Measurements from ENCODE around the gene ZMIZ1.

Gene ZMIZ1

GRCh38 chr10:79025199-79025832 lies 43.5 kb upstream of the ZMIZ1 start:
- Histone ChIP-seq H3K4me1 (ENCODE audit: control insufficient read depth, insufficient read depth, low read length) (no peaks in the 10 kb centered on the region), H3K36me3 (ENCODE audit: control insufficient read depth, insufficient read depth, low read length) (no peaks in the 10 kb centered on the region), H3K9me3 (ENCODE audit: control insufficient read depth, insufficient read depth, low read length) (no peaks in the 10 kb centered on the region), H3K9ac (ENCODE audit: low read depth, low read length) (no peak overlapping the region), H3K4me3 (ENCODE audit: low read depth, low read length) (no peak overlapping the region), H3K27me3 (ENCODE audit: control insufficient read depth, insufficient read depth, low read length) (no peaks in the 10 kb centered on the region), H3K27ac (ENCODE audit: low read depth, low read length) (no peak overlapping the region)

GRCh38 chr10:79026341-79026761 lies 42.4 kb upstream of the ZMIZ1 start:
- H3K9ac ChIP-seq (ENCODE audit: low read depth, low read length), result no peak overlapping the region
- no peak overlapping the region for H3K4me3 ChIP-seq (ENCODE audit: low read depth, low read length)
- H3K27me3 ChIP-seq (ENCODE audit: control insufficient read depth, insufficient read depth, low read length), result no peaks in the 10 kb centered on the region
- H3K27ac ChIP-seq (ENCODE audit: low read depth, low read length), result no peak overlapping the region
- no peaks in the 10 kb centered on the region for H3K36me3 ChIP-seq (ENCODE audit: control insufficient read depth, insufficient read depth, low read length)
- H3K4me1 ChIP-seq (ENCODE audit: control insufficient read depth, insufficient read depth, low read length), result no peaks in the 10 kb centered on the region
- H3K9me3 ChIP-seq (ENCODE audit: control insufficient read depth, insufficient read depth, low read length), result no peaks in the 10 kb centered on the region

GRCh38 chr10:79026806-79027146 lies 42.0 kb upstream of the ZMIZ1 start:
- H3K27ac ChIP-seq (ENCODE audit: low read depth, low read length), result no peak overlapping the region
- H3K9me3 ChIP-seq (ENCODE audit: control insufficient read depth, insufficient read depth, low read length), result no peaks in the 10 kb centered on the region
- no peak overlapping the region for H3K4me3 ChIP-seq (ENCODE audit: low read depth, low read length)
- H3K36me3 ChIP-seq (ENCODE audit: control insufficient read depth, insufficient read depth, low read length), result no peaks in the 10 kb centered on the region
- H3K4me1 ChIP-seq (ENCODE audit: control insufficient read depth, insufficient read depth, low read length), result no peaks in the 10 kb centered on the region
- no peaks in the 10 kb centered on the region for H3K27me3 ChIP-seq (ENCODE audit: control insufficient read depth, insufficient read depth, low read length)
- H3K9ac ChIP-seq (ENCODE audit: low read depth, low read length), result no peak overlapping the region

GRCh38 chr10:79027147-79028055 lies 41.4 kb upstream of the ZMIZ1 start:
- no peaks in the 10 kb centered on the region for H3K4me1 ChIP-seq (ENCODE audit: control insufficient read depth, insufficient read depth, low read length)
- no peak overlapping the region for H3K27ac ChIP-seq (ENCODE audit: low read depth, low read length)
- H3K9ac ChIP-seq (ENCODE audit: low read depth, low read length), result no peak overlapping the region
- H3K36me3 ChIP-seq (ENCODE audit: control insufficient read depth, insufficient read depth, low read length), result no peaks in the 10 kb centered on the region
- no peak overlapping the region for H3K4me3 ChIP-seq (ENCODE audit: low read depth, low read length)
- H3K27me3 ChIP-seq (ENCODE audit: control insufficient read depth, insufficient read depth, low read length), result no peaks in the 10 kb centered on the region
- no peaks in the 10 kb centered on the region for H3K9me3 ChIP-seq (ENCODE audit: control insufficient read depth, insufficient read depth, low read length)

- Histone ChIP-seq H3K4me3 (ENCODE audit: low read depth, low read length) (no peak overlapping the region), H3K4me1 (ENCODE audit: control insufficient read depth, insufficient read depth, low read length) (no peaks in the 10 kb centered on the region)
These were observed 40.7 kb upstream of the ZMIZ1 start for GRCh38 chr10:79028056-79028430.

GRCh38 chr10:79028451-79029010 lies 40.2 kb upstream of the ZMIZ1 start:
- H3K9ac ChIP-seq (ENCODE audit: low read depth, low read length), result no peak overlapping the region
- no peak overlapping the region for H3K27ac ChIP-seq (ENCODE audit: low read depth, low read length)

More at GRCh38 chr10:79028056-79028430, 40.7 kb upstream of the ZMIZ1 start:
- H3K27me3 ChIP-seq (ENCODE audit: control insufficient read depth, insufficient read depth, low read length), result no peaks in the 10 kb centered on the region
- no peak overlapping the region for H3K9ac ChIP-seq (ENCODE audit: low read depth, low read length)
- no peaks in the 10 kb centered on the region for H3K9me3 ChIP-seq (ENCODE audit: control insufficient read depth, insufficient read depth, low read length)
- no peak overlapping the region for H3K27ac ChIP-seq (ENCODE audit: low read depth, low read length)
- no peaks in the 10 kb centered on the region for H3K36me3 ChIP-seq (ENCODE audit: control insufficient read depth, insufficient read depth, low read length)

GRCh38 chr10:79029478-79030390 lies 39.0 kb upstream of the ZMIZ1 start:
- Histone ChIP-seq H3K27me3 (ENCODE audit: control insufficient read depth, insufficient read depth, low read length) (no peaks in the 10 kb centered on the region), H3K4me1 (ENCODE audit: control insufficient read depth, insufficient read depth, low read length) (no peaks in the 10 kb centered on the region), H3K9ac (ENCODE audit: low read depth, low read length) (no peak overlapping the region), H3K4me3 (ENCODE audit: low read depth, low read length) (no peak overlapping the region), H3K9me3 (ENCODE audit: control insufficient read depth, insufficient read depth, low read length) (no peaks in the 10 kb centered on the region), H3K36me3 (ENCODE audit: control insufficient read depth, insufficient read depth, low read length) (no peaks in the 10 kb centered on the region), H3K27ac (ENCODE audit: low read depth, low read length) (no peak overlapping the region)

More at GRCh38 chr10:79028451-79029010, 40.2 kb upstream of the ZMIZ1 start:
- no peaks in the 10 kb centered on the region for H3K36me3 ChIP-seq (ENCODE audit: control insufficient read depth, insufficient read depth, low read length)
- H3K4me1 ChIP-seq (ENCODE audit: control insufficient read depth, insufficient read depth, low read length), result no peaks in the 10 kb centered on the region
- H3K9me3 ChIP-seq (ENCODE audit: control insufficient read depth, insufficient read depth, low read length), result no peaks in the 10 kb centered on the region
- H3K4me3 ChIP-seq (ENCODE audit: low read depth, low read length), result no peak overlapping the region
- no peaks in the 10 kb centered on the region for H3K27me3 ChIP-seq (ENCODE audit: control insufficient read depth, insufficient read depth, low read length)

- Histone ChIP-seq H3K9ac (ENCODE audit: low read depth, low read length) (no peak overlapping the region), H3K9me3 (ENCODE audit: control insufficient read depth, insufficient read depth, low read length) (no peaks in the 10 kb centered on the region), H3K4me1 (ENCODE audit: control insufficient read depth, insufficient read depth, low read length) (no peaks in the 10 kb centered on the region), H3K4me3 (ENCODE audit: low read depth, low read length) (no peak overlapping the region), H3K27ac (ENCODE audit: low read depth, low read length) (no peak overlapping the region), H3K36me3 (ENCODE audit: control insufficient read depth, insufficient read depth, low read length) (no peaks in the 10 kb centered on the region), H3K27me3 (ENCODE audit: control insufficient read depth, insufficient read depth, low read length) (no peaks in the 10 kb centered on the region)
These were observed 38.1 kb upstream of the ZMIZ1 start for GRCh38 chr10:79030705-79031104.

- Histone ChIP-seq H3K4me1 (ENCODE audit: control insufficient read depth, insufficient read depth, low read length) (no peaks in the 10 kb centered on the region), H3K4me3 (ENCODE audit: low read depth, low read length) (no peak overlapping the region), H3K27ac (ENCODE audit: low read depth, low read length) (no peak overlapping the region), H3K36me3 (ENCODE audit: control insufficient read depth, insufficient read depth, low read length) (no peaks in the 10 kb centered on the region), H3K27me3 (ENCODE audit: control insufficient read depth, insufficient read depth, low read length) (no peaks in the 10 kb centered on the region), H3K9me3 (ENCODE audit: control insufficient read depth, insufficient read depth, low read length) (no peaks in the 10 kb centered on the region), H3K9ac (ENCODE audit: low read depth, low read length) (no peak overlapping the region)
These were observed 37.0 kb upstream of the ZMIZ1 start for GRCh38 chr10:79031723-79032122.

GRCh38 chr10:79034271-79034876 lies 34.4 kb upstream of the ZMIZ1 start:
- Histone ChIP-seq H3K36me3 (ENCODE audit: control insufficient read depth, insufficient read depth, low read length) (no peaks in the 10 kb centered on the region), H3K4me3 (ENCODE audit: low read depth, low read length) (no peak overlapping the region), H3K27me3 (ENCODE audit: control insufficient read depth, insufficient read depth, low read length) (no peaks in the 10 kb centered on the region), H3K9me3 (ENCODE audit: control insufficient read depth, insufficient read depth, low read length) (no peaks in the 10 kb centered on the region), H3K4me1 (ENCODE audit: control insufficient read depth, insufficient read depth, low read length) (peaks cover 10% of the 10 kb centered on the region), H3K9ac (ENCODE audit: low read depth, low read length) (no peak overlapping the region), H3K27ac (ENCODE audit: low read depth, low read length) (no peak overlapping the region)

Measured in HUES48 (cell line).